ES-I3 (cell line): Measurements from ENCODE around the gene MAP1LC3B.

ENCODE experiments used
- H3K36me3 ChIP-seq: 2 replicates; pipeline ENCODE4 v1.6.1; 2013; ENCODE audit warnings: mild to moderate bottlenecking, low read length, control low read depth, moderate library complexity; ENCODE audit not compliant: insufficient read depth
- H3K4me1 ChIP-seq: 2 replicates; pipeline ENCODE4 v1.6.1; 2013; ENCODE audit warnings: mild to moderate bottlenecking, control low read depth, low read length; ENCODE audit not compliant: insufficient read depth
- H3K9ac ChIP-seq: 2 replicates; pipeline ENCODE4 v1.6.1; 2013; ENCODE audit warnings: low read depth, mild to moderate bottlenecking, low read length, moderate library complexity
- H3K9me3 ChIP-seq: 2 replicates; pipeline ENCODE4 v1.6.1; 2013; ENCODE audit warnings: mild to moderate bottlenecking, low read length, moderate library complexity; ENCODE audit not compliant: control insufficient read depth, insufficient read depth

Gene MAP1LC3B

DNA sequence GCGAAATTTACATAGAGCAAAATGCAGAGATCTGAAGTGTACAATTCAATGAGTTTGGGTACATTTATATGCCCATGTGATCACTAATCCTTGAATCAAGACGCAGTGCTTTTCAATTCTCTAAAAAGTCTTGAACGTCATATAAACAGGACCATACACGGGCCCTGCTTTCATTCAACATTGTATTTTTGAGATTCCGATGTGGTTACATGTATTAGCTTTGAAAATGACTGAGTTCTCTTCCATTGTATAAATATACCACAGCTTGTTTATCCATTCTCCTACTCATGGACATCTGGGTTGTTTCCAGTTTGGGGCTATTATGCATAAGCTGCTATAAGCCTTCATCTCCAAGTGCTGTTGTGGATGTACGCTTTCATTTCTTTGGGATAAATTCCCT lies 55.2 kb downstream of the MAP1LC3B start:
- Histone ChIP-seq H3K4me1 (no peaks in the 10 kb centered on the region), H3K36me3 (peaks cover 9% of the 10 kb centered on the region), H3K9me3 (no peaks in the 10 kb centered on the region; the same call in 1 of the 2 replicates), H3K9ac (no peak overlapping the region)

DNA sequence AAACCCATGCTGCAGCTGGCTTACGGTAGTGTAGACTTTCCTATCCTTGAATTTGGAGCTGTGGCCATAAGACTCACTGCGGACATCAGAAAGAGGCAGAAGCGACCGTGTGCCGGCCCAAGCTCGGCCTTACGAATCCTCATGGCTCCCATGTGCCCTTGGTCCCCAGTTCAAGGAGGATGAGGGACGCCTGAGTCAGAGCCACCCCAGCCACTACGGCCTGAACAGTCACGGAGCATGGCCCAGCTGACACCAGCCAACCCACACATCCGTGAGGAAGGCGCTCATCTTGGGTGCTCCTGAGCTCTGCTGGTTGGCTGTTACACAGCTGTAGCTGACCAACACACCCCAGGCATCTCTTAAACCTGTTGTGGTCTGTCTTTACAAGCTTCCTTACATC lies 56.7 kb downstream of the MAP1LC3B start:
- no peaks in the 10 kb centered on the region for H3K4me1 ChIP-seq
- H3K9ac ChIP-seq: no peak overlapping the region
- H3K36me3 ChIP-seq: peaks cover 9% of the 10 kb centered on the region
- H3K9me3 ChIP-seq: no peaks in the 10 kb centered on the region

DNA sequence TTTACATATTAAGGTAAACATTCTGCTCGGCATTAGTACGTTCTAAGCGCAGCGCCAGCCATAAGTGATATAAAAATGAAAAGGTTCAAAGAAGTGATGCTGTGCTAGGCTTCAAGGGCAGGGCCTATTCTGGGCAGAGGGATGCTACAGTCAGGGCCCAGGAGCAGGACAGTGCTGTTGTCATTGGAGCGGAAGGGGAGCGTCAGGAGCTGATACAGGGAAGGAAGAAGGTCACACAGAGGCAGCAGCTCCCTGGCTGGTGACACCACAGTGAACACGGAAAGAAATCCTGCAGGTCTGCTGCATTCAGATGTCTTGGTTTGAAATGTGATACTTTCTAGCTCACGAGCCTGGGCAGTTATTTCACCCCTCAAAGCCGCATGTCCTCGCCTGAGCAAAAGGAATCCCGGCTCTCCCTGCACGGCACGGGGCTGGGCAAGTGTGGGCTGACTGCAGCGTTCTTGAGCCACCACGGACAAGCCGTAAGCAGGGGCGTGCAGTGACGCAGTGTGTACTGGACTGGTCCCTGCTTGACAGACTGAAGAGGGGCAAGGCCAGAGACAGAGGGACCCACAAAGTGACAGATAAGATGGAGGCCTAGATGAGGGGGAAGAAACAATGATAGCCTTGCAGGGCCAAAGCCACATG lies 59.6 kb downstream of the MAP1LC3B start:
- Histone ChIP-seq H3K36me3 (peaks cover 6% of the 10 kb centered on the region; the same call in 1 of the 2 replicates), H3K4me1 (no peaks in the 10 kb centered on the region), H3K9ac (no peak overlapping the region), H3K9me3 (no peaks in the 10 kb centered on the region)

DNA sequence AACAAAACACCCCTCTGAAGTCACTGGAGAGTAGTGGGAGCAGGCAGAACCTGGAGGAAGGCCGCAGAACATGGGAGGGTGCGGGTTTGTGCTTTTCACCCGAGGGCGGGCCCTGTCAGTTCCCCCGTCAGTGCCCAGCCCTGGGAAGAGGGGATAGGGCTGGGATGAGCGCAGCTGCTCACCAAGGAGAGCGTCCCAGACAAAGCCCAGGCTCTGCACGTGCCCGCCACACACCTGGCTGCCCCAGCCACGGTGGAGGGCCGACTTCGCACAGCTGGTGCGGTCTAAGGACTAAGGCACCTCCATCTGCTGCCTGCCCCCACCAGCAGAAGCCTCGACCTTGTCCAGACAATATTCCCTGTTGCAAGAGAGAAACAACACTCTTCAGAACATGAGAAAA lies 61.2 kb downstream of the MAP1LC3B start:
- Histone ChIP-seq H3K9ac (no peak overlapping the region), H3K36me3 (peaks cover 3% of the 10 kb centered on the region; the same call in 1 of the 2 replicates), H3K9me3 (no peaks in the 10 kb centered on the region), H3K4me1 (peaks cover 11% of the 10 kb centered on the region; the same call in 1 of the 2 replicates)
